Adrenal gland (tissue), 5 donors: Measurements from ENCODE around the gene CALM3.

Experiments
- CTCF ChIP-seq, 6 experiments: fragments of 450-650 bp in 4 of 6; fragments of 200-600 bp in 2 of 6; sonication (generic) in 1 of 6; IDR thresholded peaks; 1 replicate in 5 of 6; 2 replicates in 1 of 6; pipeline versions ENCODE4 v1.5.1 to v1.8.0; 2016 to 2021; ENCODE audit warnings: antibody characterized with exemption in 6 of 6, mild to moderate bottlenecking in 2 of 6, moderate library complexity in 1 of 6
- POLR2A ChIP-seq, 2 donors: fragments of 450-650 bp; IDR thresholded peaks; one replicate each; pipeline ENCODE4 v1.6.1; 2017; ENCODE audit warnings: antibody characterized with exemption in 2 of 2, mild to moderate bottlenecking in 2 of 2, moderate library complexity in 1 of 2
- donor health status: DM: no; HTN: no; CAD: no.

GRCh38 chr19:46650445-46650844, 49.3 kb downstream of the CALM3 start:
- TF ChIP-seq CTCF (IDR thresholded peaks at IDR 0.05) (no peak), POLR2A (IDR thresholded peaks at IDR 0.05) (no peak)
